Gastrocnemius medialis (tissue), 4 donors: ENCODE measurements around the gene CELSR3. TPM values are rescaled to one million over a fixed set of nuclear protein-coding genes. Genes with fewer than 3 reads are reported as not detected.

ENCODE experiments used
- ATAC-seq, 2 donors: fragments of 150-250 bp; one replicate each; pipeline ENCODE4 v1.9.1; 2016
- DNase-seq, 2 donors: peaks; one replicate each; pipeline ENCODE4 v3.0.0-alpha.2; 2019
- H3K27ac ChIP-seq, 4 donors: fragments of 200-600 bp; sonication (generic); 1 replicate in 1 of 4; 2 replicates in 3 of 4; pipeline ENCODE4 v1.5.1; 2016 to 2018; ENCODE audit warnings: mild to moderate bottlenecking in 2 of 4, moderate library complexity in 1 of 4
- H3K27me3 ChIP-seq, 3 donors: fragments of 200-600 bp; sonication (generic) in 2 of 3; 1 replicate in 1 of 3; 2 replicates in 2 of 3; pipeline versions ENCODE4 v1.5.1 to v1.6.0; 2016 to 2019; ENCODE audit warnings: mild to moderate bottlenecking in 1 of 3, moderate library complexity in 1 of 3
- H3K36me3 ChIP-seq, 2 donors: fragments of 200-600 bp; sonication (generic) in 1 of 2; one replicate each; pipeline ENCODE4 v1.5.1; 2017 to 2018
- H3K4me1 ChIP-seq, 2 donors: fragments of 200-600 bp; sonication (generic) in 1 of 2; one replicate each; pipeline ENCODE4 v1.5.1; 2016 to 2017; ENCODE audit warnings: mild to moderate bottlenecking in 2 of 2
- H3K4me3 ChIP-seq, 4 donors: fragments of 200-600 bp; sonication (generic) in 3 of 4; 1 replicate in 1 of 4; 2 replicates in 3 of 4; pipeline ENCODE4 v1.5.1; 2016 to 2019; ENCODE audit warnings: mild to moderate bottlenecking in 2 of 4
- H3K9me3 ChIP-seq, 3 donors: fragments of 200-600 bp; sonication (generic) in 2 of 3; 1 replicate in 1 of 3; 2 replicates in 2 of 3; pipeline ENCODE4 v1.5.1; 2016 to 2019
- CTCF ChIP-seq, 5 experiments: fragments of 450-650 bp in 3 of 5; fragments of 200-600 bp in 2 of 5; sonication (generic) in 2 of 5; IDR thresholded peaks in 4 of 5; conservative IDR thresholded peaks in 1 of 5; 1 replicate in 4 of 5; 2 replicates in 1 of 5; pipeline ENCODE4 v1.5.1; 2016 to 2019; ENCODE audit warnings: antibody characterized with exemption in 5 of 5, mild to moderate bottlenecking in 3 of 5, moderate library complexity in 3 of 5
- POLR2A ChIP-seq, 2 donors: fragments of 450-650 bp; IDR thresholded peaks; one replicate each; pipeline ENCODE4 v1.6.1; 2017; ENCODE audit warnings: antibody characterized with exemption in 2 of 2, mild to moderate bottlenecking in 2 of 2, moderate library complexity in 2 of 2
- in situ Hi-C, 4 donors: fragments of 200-750 bp; cut with MboI; loops; one replicate each; pipeline versions ENCODE4 v1.15.0 to v1.8.0; 2017; ENCODE audit warnings: low sequenced_read_pairs in 4 of 4
- intact Hi-C: fragments of 100-400 bp; cut with DNase I; formaldehyde crosslinking; loops from one replicate; pipeline ENCODE4 v1.15.1; 2023; ENCODE audit warnings: low total_unique reads
- total RNA-seq, 4 donors: library from RNA; depleted of rRNA; stranded (reverse); fragments of >200 nt; gene quantifications; one replicate each; pipeline versions ENCODE4 v1.1.0 to v1.2.3, GENCODE V29; 2016

CELSR3 gene
- total RNA-seq, 4 donors from 2014 or later, result 0.02 to 0.25 (median 0.05) TPM; not detected in 1

GRCh38 chr3:48630407-48630806 lies 32.3 kb downstream of the CELSR3 start:
- DNase-seq (no peak), ATAC-seq (no peak)
- no peak overlapping the region for H3K4me3 ChIP-seq
- in situ Hi-C loops (no loop called here), intact Hi-C loops (no loop called here)
- H3K36me3 ChIP-seq, result peaks cover 0 to 55% of the 10 kb centered on the region in 2 donors
- peaks cover 5 to 10% of the 10 kb centered on the region in 2 donors for H3K4me1 ChIP-seq
- no peak overlapping the region for H3K27ac ChIP-seq
- H3K27me3 ChIP-seq, result no peaks in the 10 kb centered on the region
- no peaks in the 10 kb centered on the region for H3K9me3 ChIP-seq
- no peak for TF ChIP-seq CTCF (IDR thresholded peaks at IDR 0.05 in 4 of 5, conservative IDR thresholded peaks at IDR 0.05 in 1 of 5)
- no peak for TF ChIP-seq POLR2A (IDR thresholded peaks at IDR 0.05)

DNA sequence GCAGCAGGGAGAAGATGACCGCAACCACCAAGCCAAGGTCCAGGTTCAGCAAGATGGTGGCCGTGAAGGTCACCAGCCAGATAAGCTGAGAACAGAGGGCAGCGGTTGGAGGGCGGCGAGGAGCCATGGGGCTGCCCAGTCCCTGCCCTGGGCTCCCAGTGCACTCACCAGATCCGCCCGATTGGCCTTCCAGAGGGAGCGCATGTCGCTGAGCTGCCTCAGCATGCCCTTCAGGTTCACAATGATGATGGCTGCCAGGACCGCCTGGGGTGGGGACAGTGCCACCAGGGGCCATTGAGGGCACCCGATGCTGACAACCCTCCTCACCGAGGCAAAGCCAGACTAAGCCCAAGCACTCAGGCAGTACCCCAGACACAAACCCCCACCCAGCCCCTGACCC lies 32.8 kb downstream of the CELSR3 start:
- Histone ChIP-seq H3K4me1 (peaks cover 5 to 10% of the 10 kb centered on the region in 2 donors), H3K36me3 (peaks cover 0 to 58% of the 10 kb centered on the region in 2 donors), H3K27me3 (no peaks in the 10 kb centered on the region), H3K9me3 (no peaks in the 10 kb centered on the region), H3K4me3 (no peak overlapping the region), H3K27ac (no peak overlapping the region)
- ATAC-seq (no peak), DNase-seq (no peak)
- in situ Hi-C loops, result no loop called here
- intact Hi-C loops, result no loop called here
- no peak for TF ChIP-seq POLR2A (IDR thresholded peaks at IDR 0.05)
- TF ChIP-seq CTCF (IDR thresholded peaks at IDR 0.05 in 4 of 5, conservative IDR thresholded peaks at IDR 0.05 in 1 of 5), result no peak

- in situ Hi-C loops (no loop called here), intact Hi-C loops (no loop called here)
- TF ChIP-seq POLR2A (IDR thresholded peaks at IDR 0.05) (no peak), CTCF (IDR thresholded peaks at IDR 0.05 in 4 of 5, conservative IDR thresholded peaks at IDR 0.05 in 1 of 5) (no peak)
- no peak overlapping the region for H3K4me3 ChIP-seq
- H3K9me3 ChIP-seq, result no peaks in the 10 kb centered on the region
- peaks cover 0 to 58% of the 10 kb centered on the region in 2 donors for H3K36me3 ChIP-seq
- no peak overlapping the region for H3K27ac ChIP-seq
- no peaks in the 10 kb centered on the region for H3K27me3 ChIP-seq
- no peak for ATAC-seq
- H3K4me1 ChIP-seq, result no peaks in the 10 kb centered on the region
- DNase-seq, result no peak
Measured at GRCh38 chr3:48628277-48629017, 34.2 kb downstream of the CELSR3 start.

DNA sequence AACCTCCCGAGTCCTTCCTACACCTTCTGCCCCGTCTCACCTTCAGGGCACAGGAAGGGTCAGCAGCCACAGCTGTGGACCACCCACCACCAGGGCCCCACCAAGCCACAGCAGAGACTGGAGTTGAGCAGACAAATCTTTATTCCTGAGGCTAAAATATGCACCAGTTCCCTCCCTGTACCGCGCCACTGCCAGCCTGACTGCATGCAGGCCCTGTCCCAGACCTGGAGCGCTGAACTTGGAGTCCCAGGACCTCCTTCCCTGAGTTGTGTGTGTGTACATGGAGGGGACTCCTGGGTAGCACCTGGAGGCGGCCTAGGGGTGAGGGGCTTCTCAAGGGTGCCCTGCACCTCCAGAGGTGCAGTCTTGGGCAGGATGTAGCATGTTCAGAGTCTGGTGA lies 37.1 kb downstream of the CELSR3 start:
- intact Hi-C loops, result no loop called here

More for the DNA sequence above, 37.1 kb downstream of the CELSR3 start:
- DNase-seq, result no peak
- in situ Hi-C loops, result no loop called here
- Histone ChIP-seq H3K27ac (no peak overlapping the region), H3K9me3 (no peaks in the 10 kb centered on the region), H3K4me3 (no peak overlapping the region), H3K27me3 (no peaks in the 10 kb centered on the region), H3K36me3 (peaks cover 0 to 35% of the 10 kb centered on the region in 2 donors), H3K4me1 (no peaks in the 10 kb centered on the region)
- ATAC-seq, result no peak
- no peak for TF ChIP-seq CTCF (IDR thresholded peaks at IDR 0.05 in 4 of 5, conservative IDR thresholded peaks at IDR 0.05 in 1 of 5)
- no peak for TF ChIP-seq POLR2A (IDR thresholded peaks at IDR 0.05)
